Activated CD8-positive, alpha-beta T cell treated with anti-CD3 and anti-CD28 coated beads for 36 hours (primary cell): ENCODE measurements around the gene TDRD10. TPM values are rescaled to one million over a fixed set of nuclear protein-coding genes. Genes with fewer than 3 reads are reported as not detected.
"Not testable (repeated sequence)": the region's sequence is repeated elsewhere in the genome, so short reads cannot be mapped to it uniquely, and the experiment has no call there.

ENCODE experiments used
- ATAC-seq: fragments of 200-7000 bp; cut with Tn5 transposase; one replicate; pipeline ENCODE4 v1.10.0; 2021; ENCODE audit warnings: mild to moderate bottlenecking, moderate library complexity
- CTCF ChIA-PET: fragments of 350-600 bp; sonication (Branson Sonifier 250); formaldehyde crosslinking; loops from one replicate; lab custom pipeline; 2021; ENCODE audit warnings: antibody characterized with exemption; lab: Charles Lee
- POLR2A ChIA-PET: fragments of 350-600 bp; sonication (Branson Sonifier 250); formaldehyde crosslinking; loops from one replicate; lab custom pipeline; 2021; ENCODE audit warnings: antibody characterized with exemption; lab: Charles Lee
- DNase-seq: peaks from one replicate; pipeline ENCODE4 v3.0.0-alpha.2; 2020
- H3K27ac Mint-ChIP-seq: one replicate; pipeline ENCODE4 v1.8.0; 2021; ENCODE audit warnings: mild to moderate bottlenecking, mixed read lengths
- H3K27me3 Mint-ChIP-seq: one replicate; pipeline ENCODE4 v1.8.0; 2021; ENCODE audit warnings: mixed read lengths
- H3K36me3 Mint-ChIP-seq: one replicate; pipeline ENCODE4 v1.8.0; 2021; ENCODE audit warnings: low read depth, mixed read lengths
- H3K4me1 Mint-ChIP-seq: one replicate; pipeline ENCODE4 v1.8.0; 2021; ENCODE audit warnings: low read depth, mixed read lengths
- H3K4me3 Mint-ChIP-seq: one replicate; pipeline ENCODE4 v1.8.0; 2021; ENCODE audit warnings: mild to moderate bottlenecking, moderate library complexity, mixed read lengths
- H3K9me3 Mint-ChIP-seq: one replicate; pipeline ENCODE4 v1.8.0; 2021; ENCODE audit warnings: mixed read lengths
- intact Hi-C: fragments of 100-400 bp; cut with micrococcal nuclease; formaldehyde crosslinking; loops from one replicate; pipeline ENCODE4 v1.10.0; 2022
- total RNA-seq, 2 experiments: library from RNA; stranded (reverse); gene quantifications; one replicate each; pipeline ENCODE4 v1.2.3, GENCODE V29; 2021
- TF ChIP-seq, protein P1 (sequence below): fragments of 200-600 bp; IDR thresholded peaks from one replicate; pipeline ENCODE4 v1.8.0; 2022; ENCODE audit warnings: antibody characterized with exemption, mild to moderate bottlenecking

TDRD10 gene
- total RNA-seq, 2 experiments from 2014 or later: not detected

DNA sequence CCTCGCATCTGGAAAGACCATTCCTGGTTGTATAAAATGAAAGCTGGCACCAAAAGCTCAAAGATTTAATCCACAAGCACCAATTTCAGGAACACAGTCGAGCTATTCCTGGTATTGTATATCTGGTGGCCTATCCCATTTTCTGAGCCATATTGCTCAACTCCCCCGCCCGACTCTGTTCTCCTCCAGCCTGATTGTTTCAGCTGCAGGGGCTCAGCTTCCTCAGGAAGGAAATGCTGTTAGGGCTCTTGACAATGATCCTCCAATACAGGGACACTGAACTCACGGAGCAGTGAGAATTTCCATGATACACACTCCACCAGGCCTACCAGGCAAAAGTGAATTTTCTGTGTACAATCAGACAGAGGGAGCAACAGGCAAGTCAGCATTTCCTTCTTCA lies 16.9 kb upstream of the TDRD10 start:
- Mint-ChIP-seq H3K4me1 (peaks cover under 1% of the 10 kb centered on the region), H3K27me3 (peaks cover 5% of the 10 kb centered on the region), H3K27ac (no peak overlapping the region), H3K36me3 (no peaks in the 10 kb centered on the region), H3K4me3 (no peak overlapping the region), H3K9me3 (no peaks in the 10 kb centered on the region)
- ATAC-seq: no peak
- POLR2A ChIA-PET: interaction anchor here (0.6 kb wide), 1 partner anchor 761 kb away, joined by 4 read pairs; no protein-coding TSS in a partner anchor
- intact Hi-C loops: no loop called here
- DNase-seq: no peak
- CTCF ChIA-PET: interaction anchor here (1.2 to 2.6 kb wide), 2 partner anchors 8 to 61 kb away, joined by 3 to 12 read pairs; no protein-coding TSS in a partner anchor
- TF ChIP-seq, protein P1, sequence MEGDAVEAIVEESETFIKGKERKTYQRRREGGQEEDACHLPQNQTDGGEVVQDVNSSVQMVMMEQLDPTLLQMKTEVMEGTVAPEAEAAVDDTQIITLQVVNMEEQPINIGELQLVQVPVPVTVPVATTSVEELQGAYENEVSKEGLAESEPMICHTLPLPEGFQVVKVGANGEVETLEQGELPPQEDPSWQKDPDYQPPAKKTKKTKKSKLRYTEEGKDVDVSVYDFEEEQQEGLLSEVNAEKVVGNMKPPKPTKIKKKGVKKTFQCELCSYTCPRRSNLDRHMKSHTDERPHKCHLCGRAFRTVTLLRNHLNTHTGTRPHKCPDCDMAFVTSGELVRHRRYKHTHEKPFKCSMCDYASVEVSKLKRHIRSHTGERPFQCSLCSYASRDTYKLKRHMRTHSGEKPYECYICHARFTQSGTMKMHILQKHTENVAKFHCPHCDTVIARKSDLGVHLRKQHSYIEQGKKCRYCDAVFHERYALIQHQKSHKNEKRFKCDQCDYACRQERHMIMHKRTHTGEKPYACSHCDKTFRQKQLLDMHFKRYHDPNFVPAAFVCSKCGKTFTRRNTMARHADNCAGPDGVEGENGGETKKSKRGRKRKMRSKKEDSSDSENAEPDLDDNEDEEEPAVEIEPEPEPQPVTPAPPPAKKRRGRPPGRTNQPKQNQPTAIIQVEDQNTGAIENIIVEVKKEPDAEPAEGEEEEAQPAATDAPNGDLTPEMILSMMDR: no peak

DNA sequence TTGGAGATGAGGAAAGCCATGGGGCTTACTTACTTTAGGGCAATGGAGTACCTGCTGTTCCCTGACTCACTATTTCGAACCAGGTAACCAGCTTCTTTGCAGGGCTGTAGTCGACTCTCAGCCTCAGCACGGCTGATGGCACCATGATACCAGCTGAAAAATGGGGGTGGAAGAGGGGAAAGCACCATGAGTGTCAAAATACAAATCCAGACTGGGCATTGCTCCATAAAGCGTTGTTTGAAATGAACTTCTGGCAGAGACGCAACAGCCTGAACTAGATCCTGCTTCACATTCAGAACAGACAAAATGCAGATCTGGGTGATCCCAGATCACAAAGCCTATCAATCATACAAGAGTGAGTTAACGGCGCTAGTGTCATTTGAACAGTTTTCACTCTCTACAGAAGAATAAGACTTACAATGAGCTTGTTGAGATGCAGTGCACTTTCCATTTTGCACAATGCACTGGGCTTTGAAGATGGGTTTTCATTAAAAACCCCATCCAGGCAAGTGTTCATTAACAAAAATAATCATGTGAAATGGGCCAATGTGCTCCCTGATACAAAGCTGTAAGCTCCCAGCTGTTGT lies 16.0 kb upstream of the TDRD10 start:
- intact Hi-C loops: no loop called here
- TF ChIP-seq, protein P1: no peak
- CTCF ChIA-PET: interaction anchor here (0.8 to 2.6 kb wide), 3 partner anchors 19 to 61 kb away, joined by 3 to 12 read pairs (median 4); no protein-coding TSS in a partner anchor

DNA sequence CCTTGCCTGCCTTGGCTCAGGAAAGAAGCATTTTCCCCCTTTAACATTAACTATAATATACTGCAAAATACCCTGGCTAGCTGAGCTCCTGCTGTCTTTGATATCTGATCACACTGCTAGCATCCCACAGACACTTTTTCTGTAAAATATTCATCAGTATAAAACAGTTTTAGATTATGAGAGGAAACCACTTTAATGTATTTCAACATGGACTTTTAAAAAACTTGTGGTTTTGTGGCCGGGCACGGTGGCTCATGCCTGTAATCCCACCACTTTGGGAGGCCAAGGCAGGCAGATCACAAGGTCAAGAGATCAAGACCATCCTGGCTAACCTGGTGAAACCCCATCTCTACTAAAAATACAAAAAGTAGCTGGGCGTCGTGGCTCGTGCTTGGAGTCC lies 15.3 kb upstream of the TDRD10 start:
- H3K4me3 Mint-ChIP-seq, H3K27me3 Mint-ChIP-seq, H3K9me3 Mint-ChIP-seq, intact Hi-C loops, H3K36me3 Mint-ChIP-seq, H3K27ac Mint-ChIP-seq, ATAC-seq, POLR2A ChIA-PET, DNase-seq, H3K4me1 Mint-ChIP-seq: not testable (repeated sequence)
- CTCF ChIA-PET: interaction anchor here (0.8 to 4.7 kb wide), 4 partner anchors 7 to 60 kb away, joined by 3 to 30 read pairs (median 4); no protein-coding TSS in a partner anchor

More for the DNA sequence above, 16.0 kb upstream of the TDRD10 start:
- H3K36me3 Mint-ChIP-seq: no peaks in the 10 kb centered on the region
- ATAC-seq (no peak), DNase-seq (no peak)
- POLR2A ChIA-PET: no interaction called here
- no peaks in the 10 kb centered on the region for H3K4me1 Mint-ChIP-seq
- H3K27me3 Mint-ChIP-seq: peaks cover 5% of the 10 kb centered on the region
- H3K4me3 Mint-ChIP-seq: no peak overlapping the region
- no peak overlapping the region for H3K27ac Mint-ChIP-seq
- no peaks in the 10 kb centered on the region for H3K9me3 Mint-ChIP-seq

DNA sequence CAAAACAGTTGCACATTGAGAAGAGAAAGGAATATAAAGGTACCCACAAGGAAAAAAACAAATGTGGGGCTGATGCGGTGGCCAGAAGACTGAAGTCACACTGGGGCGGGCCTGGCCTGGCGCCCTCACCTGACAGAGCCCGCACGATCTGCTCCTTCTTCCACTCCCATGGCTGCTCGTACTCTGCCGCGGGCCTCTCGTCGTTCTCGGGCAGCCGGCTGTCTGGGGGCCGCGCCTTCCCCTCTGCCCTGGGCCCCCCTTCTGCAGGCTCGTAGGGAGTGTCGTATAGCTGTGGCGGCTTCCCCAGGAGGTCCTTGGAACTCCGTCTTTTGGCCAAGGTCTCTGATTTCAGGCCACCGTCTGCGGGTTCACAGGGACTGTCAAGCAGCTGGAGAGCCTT lies 13.1 kb upstream of the TDRD10 start:
- Mint-ChIP-seq H3K4me1 (peaks cover 22% of the 10 kb centered on the region), H3K9me3 (no peaks in the 10 kb centered on the region), H3K27me3 (peaks cover 6% of the 10 kb centered on the region), H3K27ac (no peak overlapping the region), H3K36me3 (no peaks in the 10 kb centered on the region), H3K4me3 (no peak overlapping the region)
- ChIA-PET POLR2A (no interaction called here), CTCF (interaction anchor here (4.7 kb wide), 1 partner anchor 9 kb away, joined by 30 read pairs; no protein-coding TSS in a partner anchor)
- ATAC-seq: no peak
- DNase-seq: no peak
- intact Hi-C loops: no loop called here
- TF ChIP-seq, protein P1: no peak

DNA sequence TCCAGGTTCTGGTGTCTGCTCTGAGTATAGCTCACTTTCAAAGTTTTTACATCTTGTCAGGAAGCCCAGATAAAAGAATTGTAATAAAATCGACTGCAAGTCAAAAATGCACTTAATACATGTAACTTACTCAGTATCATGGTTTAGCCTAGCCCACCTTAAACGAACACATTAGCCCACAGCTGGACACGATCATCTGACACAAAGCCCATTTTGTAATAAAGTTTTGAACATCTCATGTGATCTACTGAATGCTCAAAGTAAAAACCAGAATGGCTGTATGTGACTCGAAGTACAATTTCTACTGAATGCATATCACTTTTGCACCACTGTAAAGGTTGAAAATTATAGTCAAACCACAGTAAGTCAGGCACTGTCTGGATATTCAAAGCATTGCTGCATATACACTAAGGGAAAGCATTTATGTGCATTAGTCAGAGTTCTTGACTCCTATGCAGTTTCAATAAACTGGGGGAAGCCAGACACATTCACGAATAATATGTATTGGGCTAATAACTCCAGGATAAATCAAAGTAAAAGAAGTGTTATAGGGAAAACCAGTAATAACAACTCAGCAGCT lies 12.2 kb upstream of the TDRD10 start:
- intact Hi-C loops: no loop called here
- H3K27me3 Mint-ChIP-seq: peaks cover 6% of the 10 kb centered on the region
- no peak for ATAC-seq
- H3K36me3 Mint-ChIP-seq: no peaks in the 10 kb centered on the region
- ChIA-PET CTCF (interaction anchor here (1.6 to 4.7 kb wide), 2 partner anchors 10 to 57 kb away, joined by 5 to 30 read pairs; no protein-coding TSS in a partner anchor), POLR2A (interaction anchor here (1.0 kb wide), 1 partner anchor 83 kb away, joined by 3 read pairs; no protein-coding TSS in a partner anchor)
- no peak for DNase-seq
- H3K4me3 Mint-ChIP-seq: no peak overlapping the region
- H3K27ac Mint-ChIP-seq: no peak overlapping the region
- TF ChIP-seq, protein P1: no peak
- H3K9me3 Mint-ChIP-seq: no peaks in the 10 kb centered on the region
- peaks cover 23% of the 10 kb centered on the region for H3K4me1 Mint-ChIP-seq
